Liver (tissue), 9 donors: ENCODE measurements around the gene STAG2. TPM values are rescaled to one million over a fixed set of nuclear protein-coding genes. Genes with fewer than 3 reads are reported as not detected.

ENCODE experiments used
- DNase-seq: peaks from one replicate; pipeline ENCODE4 v3.0.0-alpha.2; 2017; ENCODE audit warnings: low spot score
- H3K27ac ChIP-seq, 2 donors: one replicate each; pipeline ENCODE4 v1.7.0; 2013; ENCODE audit warnings: inconsistent platforms in 2 of 2, low read length in 2 of 2, control low read depth in 1 of 2, low read depth in 1 of 2, mild to moderate bottlenecking in 1 of 2
- H3K27me3 ChIP-seq, 4 donors: one replicate each; pipeline versions ENCODE4 v1.6.1 to v1.7.0; 2013; ENCODE audit warnings: low read length in 3 of 4, inconsistent platforms in 1 of 4, mild to moderate bottlenecking in 1 of 4, moderate library complexity in 1 of 4; ENCODE audit not compliant: control insufficient read depth in 4 of 4, insufficient read depth in 4 of 4
- H3K36me3 ChIP-seq, 4 donors: one replicate each; pipeline versions ENCODE4 v1.6.1 to v1.7.0; 2013; ENCODE audit warnings: low read length in 3 of 4, mild to moderate bottlenecking in 3 of 4, low read depth in 1 of 4, moderate library complexity in 1 of 4; ENCODE audit not compliant: control insufficient read depth in 4 of 4, insufficient read depth in 3 of 4
- H3K4me1 ChIP-seq, 4 donors: one replicate each; pipeline versions ENCODE4 v1.6.1 to v1.7.0; 2013; ENCODE audit warnings: low read length in 3 of 4, mild to moderate bottlenecking in 3 of 4, moderate library complexity in 1 of 4; ENCODE audit not compliant: control insufficient read depth in 4 of 4, insufficient read depth in 4 of 4
- H3K4me3 ChIP-seq, 3 donors: one replicate each; pipeline versions ENCODE4 v1.6.1 to v1.7.0; 2013; ENCODE audit warnings: low read length in 3 of 3, control low read depth in 1 of 3, low read depth in 1 of 3, mild to moderate bottlenecking in 1 of 3
- H3K9ac ChIP-seq, 2 donors: one replicate each; pipeline ENCODE4 v1.7.0; 2013; ENCODE audit warnings: low read length in 2 of 2, mild to moderate bottlenecking in 2 of 2, moderate library complexity in 2 of 2, control low read depth in 1 of 2, low read depth in 1 of 2
- H3K9me3 ChIP-seq, 4 donors: one replicate each; pipeline versions ENCODE4 v1.6.1 to v1.7.0; 2013; ENCODE audit warnings: low read length in 3 of 4; ENCODE audit not compliant: control insufficient read depth in 4 of 4
- CTCF ChIP-seq: fragments of 150-350 bp; IDR thresholded peaks from 2 replicates; pipeline ENCODE4 v1.5.1; 2017; ENCODE audit warnings: improper control_type of control experiment, low read depth, low read length; ENCODE audit not compliant: missing input control
- EGR1 ChIP-seq, 2 donors: IDR thresholded peaks; 2 replicates each; pipeline ENCODE4 v1.6.1; 2016 to 2018; ENCODE audit warnings: antibody characterized with exemption in 2 of 2, low read depth in 2 of 2
- FOXA1 ChIP-seq: IDR thresholded peaks from 2 replicates; pipeline ENCODE4 v1.6.1; 2016; ENCODE audit warnings: antibody characterized with exemption
- FOXA2 ChIP-seq: IDR thresholded peaks from 2 replicates; pipeline ENCODE4 v1.6.1; 2016; ENCODE audit warnings: antibody characterized with exemption
- GABPA ChIP-seq, 2 donors: IDR thresholded peaks in 1 of 2; conservative IDR thresholded peaks in 1 of 2; 2 replicates each; pipeline ENCODE4 v1.6.1; 2016; ENCODE audit warnings: antibody characterized with exemption in 2 of 2, mild to moderate bottlenecking in 1 of 2, moderate library complexity in 1 of 2
- HNF4A ChIP-seq, 2 donors: conservative IDR thresholded peaks; 2 replicates each; pipeline ENCODE4 v1.6.1; 2016; ENCODE audit warnings: antibody characterized with exemption in 2 of 2, mild to moderate bottlenecking in 2 of 2
- HNF4G ChIP-seq: IDR thresholded peaks from 2 replicates; pipeline ENCODE4 v1.6.1; 2016; ENCODE audit warnings: antibody characterized with exemption
- JUND ChIP-seq, 2 donors: IDR thresholded peaks; 2 replicates each; pipeline ENCODE4 v1.6.1; 2016; ENCODE audit warnings: antibody characterized with exemption in 2 of 2
- NR2F2 ChIP-seq: IDR thresholded peaks from 2 replicates; pipeline ENCODE4 v1.6.1; 2016; ENCODE audit warnings: antibody characterized with exemption
- RAD21 ChIP-seq, 2 donors: IDR thresholded peaks; 2 replicates each; pipeline ENCODE4 v1.6.1; 2016; ENCODE audit warnings: antibody characterized with exemption in 2 of 2, mild to moderate bottlenecking in 2 of 2
- RXRA ChIP-seq, 2 donors: IDR thresholded peaks; 2 replicates each; pipeline ENCODE4 v1.6.1; 2017 to 2018; ENCODE audit warnings: antibody characterized with exemption in 2 of 2, mild to moderate bottlenecking in 1 of 2
- SP1 ChIP-seq: IDR thresholded peaks from 2 replicates; pipeline ENCODE4 v1.6.1; 2018; ENCODE audit warnings: antibody characterized with exemption, mild to moderate bottlenecking
- TAF1 ChIP-seq: conservative IDR thresholded peaks from 2 replicates; pipeline ENCODE4 v1.6.1; 2016; ENCODE audit warnings: antibody characterized with exemption, mild to moderate bottlenecking
- YY1 ChIP-seq: IDR thresholded peaks from 2 replicates; pipeline ENCODE4 v1.6.1; 2016; ENCODE audit warnings: antibody characterized with exemption, mild to moderate bottlenecking
- WGBS: extraction: QIAGEN DNeasy Blood & Tissue Kit; methylation state at CpG from one replicate; pipeline ENCODE4 v1.1.7; 2013; 5-methylcytosine and 5-hydroxymethylcytosine counted together
- polyA plus RNA-seq, 2 donors: library from polyadenylated mRNA; stranded (reverse) in 1 of 2; unstranded in 1 of 2; fragments of 200-250 nt in 1 of 2; fragments of >200 nt in 1 of 2; fragmentation: Nextera tagmentation in 1 of 2; extraction: Ambion mirVana in 1 of 2; gene quantifications; one replicate each; pipeline versions ENCODE4 v1.2.1 to v1.2.3, GENCODE V29; 2013 to 2015
- total RNA-seq, 2 donors: library from RNA; depleted of rRNA; stranded (reverse); fragments of >200 nt; gene quantifications; one replicate each; pipeline ENCODE4 v1.2.3, GENCODE V29; 2014
- TF ChIP-seq, protein P1 (sequence below): IDR thresholded peaks from 2 replicates; pipeline ENCODE4 v1.6.1; 2016; ENCODE audit warnings: antibody characterized with exemption, mild to moderate bottlenecking
- TF ChIP-seq, protein P2 (sequence below): IDR thresholded peaks from 2 replicates; pipeline ENCODE4 v1.6.1; 2016; ENCODE audit warnings: antibody characterized with exemption
- TF ChIP-seq, protein P3 (sequence below): IDR thresholded peaks from 2 replicates; pipeline ENCODE4 v1.6.1; 2016; ENCODE audit warnings: antibody characterized with exemption
- TF ChIP-seq, protein P4 (sequence below): IDR thresholded peaks from 2 replicates; pipeline ENCODE4 v1.6.1; 2016; ENCODE audit warnings: antibody characterized with exemption
- donor health status: healthy.
- donor health status: healthy.
- donor health status: healthy.
- donor health status: healthy.
- donor health status: healthy.

Gene STAG2
- total and polyA plus RNA-seq, 4 donors, result 9.7 to 71.0 (median 23.9) TPM

GRCh38 chrX:124035657-124036056 is 74.2 kb downstream of the STAG2 start:
- Histone ChIP-seq H3K4me1 (no peaks in the 10 kb centered on the region), H3K27me3 (no peaks in the 10 kb centered on the region), H3K9me3 (no peaks in the 10 kb centered on the region), H3K27ac (no peak overlapping the region), H3K4me3 (no peak overlapping the region), H3K36me3 (peaks cover 0 to 2% (median 0%) of the 10 kb centered on the region in 4 donors), H3K9ac (no peak overlapping the region)
- no peak for DNase-seq
- TF ChIP-seq, protein P1, sequence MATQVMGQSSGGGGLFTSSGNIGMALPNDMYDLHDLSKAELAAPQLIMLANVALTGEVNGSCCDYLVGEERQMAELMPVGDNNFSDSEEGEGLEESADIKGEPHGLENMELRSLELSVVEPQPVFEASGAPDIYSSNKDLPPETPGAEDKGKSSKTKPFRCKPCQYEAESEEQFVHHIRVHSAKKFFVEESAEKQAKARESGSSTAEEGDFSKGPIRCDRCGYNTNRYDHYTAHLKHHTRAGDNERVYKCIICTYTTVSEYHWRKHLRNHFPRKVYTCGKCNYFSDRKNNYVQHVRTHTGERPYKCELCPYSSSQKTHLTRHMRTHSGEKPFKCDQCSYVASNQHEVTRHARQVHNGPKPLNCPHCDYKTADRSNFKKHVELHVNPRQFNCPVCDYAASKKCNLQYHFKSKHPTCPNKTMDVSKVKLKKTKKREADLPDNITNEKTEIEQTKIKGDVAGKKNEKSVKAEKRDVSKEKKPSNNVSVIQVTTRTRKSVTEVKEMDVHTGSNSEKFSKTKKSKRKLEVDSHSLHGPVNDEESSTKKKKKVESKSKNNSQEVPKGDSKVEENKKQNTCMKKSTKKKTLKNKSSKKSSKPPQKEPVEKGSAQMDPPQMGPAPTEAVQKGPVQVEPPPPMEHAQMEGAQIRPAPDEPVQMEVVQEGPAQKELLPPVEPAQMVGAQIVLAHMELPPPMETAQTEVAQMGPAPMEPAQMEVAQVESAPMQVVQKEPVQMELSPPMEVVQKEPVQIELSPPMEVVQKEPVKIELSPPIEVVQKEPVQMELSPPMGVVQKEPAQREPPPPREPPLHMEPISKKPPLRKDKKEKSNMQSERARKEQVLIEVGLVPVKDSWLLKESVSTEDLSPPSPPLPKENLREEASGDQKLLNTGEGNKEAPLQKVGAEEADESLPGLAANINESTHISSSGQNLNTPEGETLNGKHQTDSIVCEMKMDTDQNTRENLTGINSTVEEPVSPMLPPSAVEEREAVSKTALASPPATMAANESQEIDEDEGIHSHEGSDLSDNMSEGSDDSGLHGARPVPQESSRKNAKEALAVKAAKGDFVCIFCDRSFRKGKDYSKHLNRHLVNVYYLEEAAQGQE, result no peak
- TF ChIP-seq, protein P2, sequence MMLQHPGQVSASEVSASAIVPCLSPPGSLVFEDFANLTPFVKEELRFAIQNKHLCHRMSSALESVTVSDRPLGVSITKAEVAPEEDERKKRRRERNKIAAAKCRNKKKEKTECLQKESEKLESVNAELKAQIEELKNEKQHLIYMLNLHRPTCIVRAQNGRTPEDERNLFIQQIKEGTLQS, result no peak
- TF ChIP-seq CTCF (no peak), HNF4A (conservative IDR thresholded peaks at IDR 0.05) (no peak), RAD21 (IDR thresholded peaks at IDR 0.05) (no peak), NR2F2 (no peak), YY1 (no peak), SP1 (no peak), EGR1 (IDR thresholded peaks at IDR 0.05; ENCODE audit: low read depth in 2 of 2) (no peak), GABPA (IDR thresholded peaks at IDR 0.05 in 1 of 2, conservative IDR thresholded peaks at IDR 0.05 in 1 of 2) (no peak)
- TF ChIP-seq, protein P3, sequence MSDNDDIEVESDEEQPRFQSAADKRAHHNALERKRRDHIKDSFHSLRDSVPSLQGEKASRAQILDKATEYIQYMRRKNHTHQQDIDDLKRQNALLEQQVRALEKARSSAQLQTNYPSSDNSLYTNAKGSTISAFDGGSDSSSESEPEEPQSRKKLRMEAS, result no peak
- WGBS, result 97% methylated on average over 2 of the region's 2 CpGs

GRCh38 chrX:124042042-124042441 is 80.5 kb downstream of the STAG2 start:
- Histone ChIP-seq H3K4me1 (no peaks in the 10 kb centered on the region), H3K9ac (no peak overlapping the region), H3K4me3 (no peak overlapping the region), H3K36me3 (no peaks in the 10 kb centered on the region), H3K27ac (no peak overlapping the region), H3K9me3 (no peaks in the 10 kb centered on the region), H3K27me3 (no peaks in the 10 kb centered on the region)
- WGBS, result 89% methylated on average over 1 of the region's 1 CpG
- TF ChIP-seq NR2F2 (no peak), GABPA (IDR thresholded peaks at IDR 0.05 in 1 of 2, conservative IDR thresholded peaks at IDR 0.05 in 1 of 2) (no peak), FOXA1 (no peak), YY1 (no peak), SP1 (no peak), RXRA (IDR thresholded peaks at IDR 0.05) (no peak), TAF1 (no peak), RAD21 (IDR thresholded peaks at IDR 0.05) (no peak), HNF4A (conservative IDR thresholded peaks at IDR 0.05) (no peak), JUND (IDR thresholded peaks at IDR 0.05) (no peak), HNF4G (no peak), FOXA2 (no peak), EGR1 (IDR thresholded peaks at IDR 0.05; ENCODE audit: low read depth in 2 of 2) (no peak)
- TF ChIP-seq, protein P1, result no peak
- TF ChIP-seq, protein P2, result no peak
- TF ChIP-seq, protein P4, sequence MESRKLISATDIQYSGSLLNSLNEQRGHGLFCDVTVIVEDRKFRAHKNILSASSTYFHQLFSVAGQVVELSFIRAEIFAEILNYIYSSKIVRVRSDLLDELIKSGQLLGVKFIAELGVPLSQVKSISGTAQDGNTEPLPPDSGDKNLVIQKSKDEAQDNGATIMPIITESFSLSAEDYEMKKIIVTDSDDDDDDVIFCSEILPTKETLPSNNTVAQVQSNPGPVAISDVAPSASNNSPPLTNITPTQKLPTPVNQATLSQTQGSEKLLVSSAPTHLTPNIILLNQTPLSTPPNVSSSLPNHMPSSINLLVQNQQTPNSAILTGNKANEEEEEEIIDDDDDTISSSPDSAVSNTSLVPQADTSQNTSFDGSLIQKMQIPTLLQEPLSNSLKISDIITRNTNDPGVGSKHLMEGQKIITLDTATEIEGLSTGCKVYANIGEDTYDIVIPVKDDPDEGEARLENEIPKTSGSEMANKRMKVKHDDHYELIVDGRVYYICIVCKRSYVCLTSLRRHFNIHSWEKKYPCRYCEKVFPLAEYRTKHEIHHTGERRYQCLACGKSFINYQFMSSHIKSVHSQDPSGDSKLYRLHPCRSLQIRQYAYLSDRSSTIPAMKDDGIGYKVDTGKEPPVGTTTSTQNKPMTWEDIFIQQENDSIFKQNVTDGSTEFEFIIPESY, result no peak
- DNase-seq, result no peak
